SH-SY5Y (cell line): Measurements from ENCODE around the gene ZMYM1.

Experiments used
- GATA2 ChIP-seq: IDR thresholded peaks from 2 replicates; pipeline ENCODE4 v1.6.1; 2011; ENCODE audit warnings: mild to moderate bottlenecking, low read depth, low read length
- GATA3 ChIP-seq: IDR thresholded peaks from 2 replicates; pipeline ENCODE4 v1.6.1; 2011; ENCODE audit warnings: low read depth, mild to moderate bottlenecking, low read length, moderate library complexity

- TF ChIP-seq GATA2, result no peak
- TF ChIP-seq GATA3, result no peak
These were observed 36.5 kb downstream of the ZMYM1 start for GRCh38 chr1:35115459-35116383.
